K562 (cell line): Measurements from ENCODE around the gene TRIP12. TPM values are rescaled to one million over a fixed set of nuclear protein-coding genes. Genes with fewer than 3 reads are reported as not detected.

Source experiments
- FOXP1 ChIP-seq: sonication (generic); formaldehyde crosslinking; IDR thresholded peaks from 2 replicates; pipeline ENCODE4 v1.8.0; 2022; ENCODE audit warnings: mild to moderate bottlenecking, missing genetic modification reagents
- HDAC1 ChIP-seq, 2 experiments: fragments of 450-650 bp; IDR thresholded peaks; 2 replicates each; pipeline ENCODE4 v1.6.1; 2016 to 2017; ENCODE audit warnings: inconsistent platforms in 1 of 2, mild to moderate bottlenecking in 1 of 2, moderate library complexity in 1 of 2
- KDM1A ChIP-seq, 2 experiments: fragments of 450-650 bp; IDR thresholded peaks; 2 replicates each; pipeline ENCODE4 v1.6.1; 2016; ENCODE audit warnings: mild to moderate bottlenecking in 2 of 2
- PTTG1 ChIP-seq: fragments of 450-650 bp; IDR thresholded peaks from 2 replicates; pipeline ENCODE4 v1.6.1; 2016; ENCODE audit warnings: low read depth, mild to moderate bottlenecking, missing genetic modification characterization, missing compliant biosample characterization
- RNF2 ChIP-seq: sonication (generic); IDR thresholded peaks from 2 replicates; pipeline ENCODE4 v1.6.1; 2016
- ZBTB11 ChIP-seq, 3 experiments: fragments of 200-800 bp in 1 of 3; fragments of 250-450 bp in 1 of 3; fragments of 450-650 bp in 1 of 3; sonication (Bioruptor Pico) in 1 of 3; sonication (Bioruptor generic) in 1 of 3; formaldehyde crosslinking in 1 of 3; IDR thresholded peaks; 2 replicates each; pipeline versions ENCODE4 v1.6.1 to v1.8.0; 2016 to 2022; ENCODE audit warnings: mild to moderate bottlenecking in 2 of 3, missing genetic modification characterization in 2 of 3, missing compliant biosample characterization in 1 of 3, moderate library complexity in 1 of 3
- ZNF274 ChIP-seq: IDR thresholded peaks from 2 replicates; pipeline ENCODE4 v1.6.1; 2011; ENCODE audit warnings: low read depth, mild to moderate bottlenecking, low read length, moderate library complexity, borderline replicate concordance
- polyA plus RNA-seq, 8 experiments: library from polyadenylated mRNA; depleted of rRNA in 4 of 8; stranded (reverse) in 5 of 8; unstranded in 3 of 8; fragments of >200 nt; fragmentation: Nextera tagmentation in 2 of 8; fragmentation: Illumina TruSeq in 1 of 8; extraction: Ambion mirVana in 2 of 8; extraction: Trizol in 1 of 8; gene quantifications; 2 replicates each; pipeline versions ENCODE4 v1.2.1 to v1.2.3, GENCODE V29; 2011 to 2014; ENCODE audit warnings: inconsistent platforms in 1 of 8, missing spikeins in 1 of 8
- total RNA-seq, 7 experiments: library from RNA; depleted of rRNA in 6 of 7; stranded (reverse); fragments of >200 nt in 6 of 7; fragmentation: Illumina TruSeq in 2 of 7; extraction: Trizol in 2 of 7; gene quantifications; 2 replicates each; pipeline versions ENCODE4 v1.2.1 to v1.2.3, GENCODE V29; 2011 to 2021; ENCODE audit warnings: low replicate concordance in 1 of 7
- TF ChIP-seq, protein P1 (sequence below): sonication (generic); formaldehyde crosslinking; IDR thresholded peaks from 2 replicates; pipeline ENCODE4 v1.8.1; 2023; ENCODE audit warnings: mild to moderate bottlenecking, missing genetic modification reagents
- TF ChIP-seq, protein P2 (sequence below): fragments of 250-450 bp; sonication (Bioruptor Pico); IDR thresholded peaks from 2 replicates; pipeline ENCODE4 v1.4.0; 2020; ENCODE audit warnings: borderline replicate concordance
- TF ChIP-seq, protein P3 (sequence below): sonication (generic); formaldehyde crosslinking; IDR thresholded peaks from 2 replicates; pipeline ENCODE4 v1.8.1; 2023; ENCODE audit warnings: mild to moderate bottlenecking, missing genetic modification reagents
- TF ChIP-seq, protein P4 (sequence below): fragments of 450-650 bp; IDR thresholded peaks from one replicate; pipeline ENCODE4 v1.6.1; 2018; ENCODE audit warnings: mild to moderate bottlenecking, moderate library complexity; ENCODE audit not compliant: partially characterized antibody

The TRIP12 gene
- total and polyA plus RNA-seq, 9 of the 15 experiments (the other 6 are each of a cell fraction or from before 2014, with no cell fraction given) = 15.2 to 131 (median 80.1) TPM

DNA sequence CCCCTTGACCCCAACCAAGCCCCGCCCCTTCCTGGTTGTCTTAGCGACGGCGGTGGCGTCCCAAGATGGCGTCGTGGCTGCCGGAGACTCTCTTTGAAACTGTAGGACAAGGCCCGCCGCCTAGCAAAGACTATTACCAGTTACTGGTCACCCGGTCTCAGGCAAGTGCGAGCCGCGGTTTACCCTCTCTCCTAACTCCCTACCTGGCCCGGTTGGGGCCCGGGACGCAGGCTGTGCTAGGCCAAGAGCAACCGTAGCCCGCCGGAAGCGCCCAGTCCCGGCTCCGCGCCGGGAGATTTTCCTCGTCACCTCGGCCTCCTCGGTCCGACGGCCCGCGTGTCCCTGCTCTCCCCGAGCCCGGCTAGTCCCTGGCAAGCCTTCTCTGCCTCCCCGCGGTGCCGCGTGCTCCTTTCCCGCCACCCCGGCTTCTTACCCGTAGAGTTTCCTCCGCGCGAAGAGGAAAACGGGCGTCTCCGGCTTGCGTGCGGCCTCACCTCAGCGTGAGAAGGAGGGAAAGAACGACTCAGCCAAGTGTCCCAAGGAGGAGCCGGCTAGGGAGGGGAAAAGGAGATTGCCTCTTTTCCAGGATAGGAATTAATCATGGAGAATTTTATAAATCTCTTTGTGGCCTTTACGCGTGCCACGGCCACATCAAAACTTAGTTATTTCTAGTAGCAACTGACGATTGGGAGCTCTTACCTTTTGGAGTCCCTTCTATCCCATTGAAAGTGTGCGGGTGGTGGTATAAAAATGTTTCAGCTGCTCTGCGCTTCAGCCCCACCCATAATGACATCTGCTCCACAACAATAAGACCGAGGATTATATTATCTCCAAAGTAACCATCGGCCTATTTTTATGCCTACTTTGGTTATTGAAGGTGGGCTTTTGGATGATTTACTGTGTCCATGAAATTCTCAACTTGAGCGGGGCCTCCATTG is 909 bp upstream of the TRIP12 start, which contains the start of gene FBXO36 (continued):
- TF ChIP-seq KDM1A (IDR thresholded peaks at IDR 0.05) (no peak), FOXP1 (CRISPR knock-in tag) (no peak), RNF2 (0 out of 2 replicates have a peak, but pooled peaks have one; percentile 21), ZBTB11 (CRISPR knock-in tag; IDR thresholded peaks at IDR 0.05) (peak in 1 of 3 experiments; percentile 81; a peak in 3 of 6 replicates), ZNF274 (no peak), HDAC1 (IDR thresholded peaks at IDR 0.05) (peak in 1 of 2 experiments; percentile 95; a peak in 2 of 4 replicates), PTTG1 (tag) (no peak)
- TF ChIP-seq, protein P1, sequence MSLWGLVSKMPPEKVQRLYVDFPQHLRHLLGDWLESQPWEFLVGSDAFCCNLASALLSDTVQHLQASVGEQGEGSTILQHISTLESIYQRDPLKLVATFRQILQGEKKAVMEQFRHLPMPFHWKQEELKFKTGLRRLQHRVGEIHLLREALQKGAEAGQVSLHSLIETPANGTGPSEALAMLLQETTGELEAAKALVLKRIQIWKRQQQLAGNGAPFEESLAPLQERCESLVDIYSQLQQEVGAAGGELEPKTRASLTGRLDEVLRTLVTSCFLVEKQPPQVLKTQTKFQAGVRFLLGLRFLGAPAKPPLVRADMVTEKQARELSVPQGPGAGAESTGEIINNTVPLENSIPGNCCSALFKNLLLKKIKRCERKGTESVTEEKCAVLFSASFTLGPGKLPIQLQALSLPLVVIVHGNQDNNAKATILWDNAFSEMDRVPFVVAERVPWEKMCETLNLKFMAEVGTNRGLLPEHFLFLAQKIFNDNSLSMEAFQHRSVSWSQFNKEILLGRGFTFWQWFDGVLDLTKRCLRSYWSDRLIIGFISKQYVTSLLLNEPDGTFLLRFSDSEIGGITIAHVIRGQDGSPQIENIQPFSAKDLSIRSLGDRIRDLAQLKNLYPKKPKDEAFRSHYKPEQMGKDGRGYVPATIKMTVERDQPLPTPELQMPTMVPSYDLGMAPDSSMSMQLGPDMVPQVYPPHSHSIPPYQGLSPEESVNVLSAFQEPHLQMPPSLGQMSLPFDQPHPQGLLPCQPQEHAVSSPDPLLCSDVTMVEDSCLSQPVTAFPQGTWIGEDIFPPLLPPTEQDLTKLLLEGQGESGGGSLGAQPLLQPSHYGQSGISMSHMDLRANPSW (CRISPR knock-in tag) = no peak
- TF ChIP-seq, protein P2, sequence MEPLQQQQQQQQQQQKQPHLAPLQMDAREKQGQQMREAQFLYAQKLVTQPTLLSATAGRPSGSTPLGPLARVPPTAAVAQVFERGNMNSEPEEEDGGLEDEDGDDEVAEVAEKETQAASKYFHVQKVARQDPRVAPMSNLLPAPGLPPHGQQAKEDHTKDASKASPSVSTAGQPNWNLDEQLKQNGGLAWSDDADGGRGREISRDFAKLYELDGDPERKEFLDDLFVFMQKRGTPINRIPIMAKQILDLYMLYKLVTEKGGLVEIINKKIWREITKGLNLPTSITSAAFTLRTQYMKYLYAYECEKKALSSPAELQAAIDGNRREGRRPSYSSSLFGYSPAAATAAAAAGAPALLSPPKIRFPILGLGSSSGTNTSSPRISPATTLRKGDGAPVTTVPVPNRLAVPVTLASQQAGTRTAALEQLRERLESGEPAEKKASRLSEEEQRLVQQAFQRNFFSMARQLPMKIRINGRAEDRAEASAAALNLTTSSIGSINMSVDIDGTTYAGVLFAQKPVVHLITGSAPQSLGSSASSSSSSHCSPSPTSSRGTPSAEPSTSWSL = no peak
- TF ChIP-seq, protein P3, sequence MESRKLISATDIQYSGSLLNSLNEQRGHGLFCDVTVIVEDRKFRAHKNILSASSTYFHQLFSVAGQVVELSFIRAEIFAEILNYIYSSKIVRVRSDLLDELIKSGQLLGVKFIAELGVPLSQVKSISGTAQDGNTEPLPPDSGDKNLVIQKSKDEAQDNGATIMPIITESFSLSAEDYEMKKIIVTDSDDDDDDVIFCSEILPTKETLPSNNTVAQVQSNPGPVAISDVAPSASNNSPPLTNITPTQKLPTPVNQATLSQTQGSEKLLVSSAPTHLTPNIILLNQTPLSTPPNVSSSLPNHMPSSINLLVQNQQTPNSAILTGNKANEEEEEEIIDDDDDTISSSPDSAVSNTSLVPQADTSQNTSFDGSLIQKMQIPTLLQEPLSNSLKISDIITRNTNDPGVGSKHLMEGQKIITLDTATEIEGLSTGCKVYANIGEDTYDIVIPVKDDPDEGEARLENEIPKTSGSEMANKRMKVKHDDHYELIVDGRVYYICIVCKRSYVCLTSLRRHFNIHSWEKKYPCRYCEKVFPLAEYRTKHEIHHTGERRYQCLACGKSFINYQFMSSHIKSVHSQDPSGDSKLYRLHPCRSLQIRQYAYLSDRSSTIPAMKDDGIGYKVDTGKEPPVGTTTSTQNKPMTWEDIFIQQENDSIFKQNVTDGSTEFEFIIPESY = no peak
- TF ChIP-seq, protein P4, sequence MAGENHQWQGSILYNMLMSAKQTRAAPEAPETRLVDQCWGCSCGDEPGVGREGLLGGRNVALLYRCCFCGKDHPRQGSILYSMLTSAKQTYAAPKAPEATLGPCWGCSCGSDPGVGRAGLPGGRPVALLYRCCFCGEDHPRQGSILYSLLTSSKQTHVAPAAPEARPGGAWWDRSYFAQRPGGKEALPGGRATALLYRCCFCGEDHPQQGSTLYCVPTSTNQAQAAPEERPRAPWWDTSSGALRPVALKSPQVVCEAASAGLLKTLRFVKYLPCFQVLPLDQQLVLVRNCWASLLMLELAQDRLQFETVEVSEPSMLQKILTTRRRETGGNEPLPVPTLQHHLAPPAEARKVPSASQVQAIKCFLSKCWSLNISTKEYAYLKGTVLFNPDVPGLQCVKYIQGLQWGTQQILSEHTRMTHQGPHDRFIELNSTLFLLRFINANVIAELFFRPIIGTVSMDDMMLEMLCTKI = no peak
